ENCODE measurements around the gene TRAF3IP1. TPM values are rescaled to one million over a fixed set of nuclear protein-coding genes. Genes with fewer than 3 reads are reported as not detected.

The TRAF3IP1 gene
- total RNA-seq, 1 donor = 7.6 TPM

DNA sequence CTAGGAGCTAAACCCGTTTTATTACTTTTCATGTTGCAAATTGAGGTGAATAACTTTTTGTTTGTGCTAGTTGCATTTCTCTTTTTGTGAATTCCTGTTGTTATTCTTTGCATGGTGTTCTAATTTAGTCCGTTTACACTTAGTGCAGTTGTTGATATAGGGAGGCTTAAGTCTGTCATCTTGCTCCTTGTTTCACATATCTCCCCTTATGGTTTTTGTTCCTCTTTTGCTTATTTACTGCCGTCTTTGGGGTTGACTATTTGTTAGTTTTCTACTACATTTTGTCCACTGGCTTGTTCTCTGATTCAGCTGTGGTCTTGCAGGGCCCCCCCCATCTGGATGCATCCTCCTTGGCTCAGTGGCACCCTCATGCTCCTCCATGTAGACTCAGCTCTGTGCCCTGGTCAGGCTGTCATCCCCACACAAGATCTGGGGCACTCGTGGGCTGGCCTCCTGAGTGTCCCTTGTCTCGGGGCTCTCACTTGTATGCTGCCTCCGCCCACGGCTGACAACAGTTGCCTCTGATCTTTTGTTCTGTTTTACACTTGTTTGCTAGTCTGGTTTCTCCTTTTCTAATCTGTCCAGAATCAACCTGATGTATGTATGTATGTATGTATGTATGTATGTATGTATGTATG, 63.5 kb downstream of the TRAF3IP1 start:
- DNase-seq (ENCODE audit: insufficient read length, low spot score, missing footprints) = no peak

DNA sequence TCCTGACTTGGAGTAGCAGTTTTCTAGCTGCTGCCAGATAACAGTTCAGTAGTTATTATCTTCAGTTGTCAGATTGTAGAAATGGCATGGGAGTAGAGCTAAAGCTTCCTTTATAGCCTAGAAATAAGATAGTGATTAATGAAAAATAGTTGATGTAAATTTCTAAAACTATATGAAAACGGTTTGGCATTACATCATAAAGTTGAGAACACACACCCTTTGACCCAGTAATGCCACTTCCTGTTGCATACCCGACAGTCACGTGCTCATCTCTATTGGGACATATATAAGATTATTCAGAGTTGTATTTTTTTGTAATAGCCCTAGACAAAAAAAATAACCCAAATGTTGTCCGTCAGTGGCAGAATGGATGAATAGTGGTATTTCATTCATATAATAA, 67.0 kb downstream of the TRAF3IP1 start:
- no peak overlapping the region for H2AFZ ChIP-seq (ENCODE audit: low read length)
- TF ChIP-seq, protein P1, sequence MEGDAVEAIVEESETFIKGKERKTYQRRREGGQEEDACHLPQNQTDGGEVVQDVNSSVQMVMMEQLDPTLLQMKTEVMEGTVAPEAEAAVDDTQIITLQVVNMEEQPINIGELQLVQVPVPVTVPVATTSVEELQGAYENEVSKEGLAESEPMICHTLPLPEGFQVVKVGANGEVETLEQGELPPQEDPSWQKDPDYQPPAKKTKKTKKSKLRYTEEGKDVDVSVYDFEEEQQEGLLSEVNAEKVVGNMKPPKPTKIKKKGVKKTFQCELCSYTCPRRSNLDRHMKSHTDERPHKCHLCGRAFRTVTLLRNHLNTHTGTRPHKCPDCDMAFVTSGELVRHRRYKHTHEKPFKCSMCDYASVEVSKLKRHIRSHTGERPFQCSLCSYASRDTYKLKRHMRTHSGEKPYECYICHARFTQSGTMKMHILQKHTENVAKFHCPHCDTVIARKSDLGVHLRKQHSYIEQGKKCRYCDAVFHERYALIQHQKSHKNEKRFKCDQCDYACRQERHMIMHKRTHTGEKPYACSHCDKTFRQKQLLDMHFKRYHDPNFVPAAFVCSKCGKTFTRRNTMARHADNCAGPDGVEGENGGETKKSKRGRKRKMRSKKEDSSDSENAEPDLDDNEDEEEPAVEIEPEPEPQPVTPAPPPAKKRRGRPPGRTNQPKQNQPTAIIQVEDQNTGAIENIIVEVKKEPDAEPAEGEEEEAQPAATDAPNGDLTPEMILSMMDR (IDR thresholded peaks at IDR 0.05; ENCODE audit: extremely low read depth, low read depth, low read length) = no peak
- peaks cover 4% of the 10 kb centered on the region for H3K4me1 ChIP-seq (ENCODE audit: insufficient read depth, low read length)
- no peaks in the 10 kb centered on the region for H4K20me1 ChIP-seq (ENCODE audit: insufficient read depth, low read length)
- H3K4me2 ChIP-seq (ENCODE audit: insufficient read depth, low read length) = no peak overlapping the region
- H3K27me3 ChIP-seq (ENCODE audit: insufficient read depth, low read length) = no peaks in the 10 kb centered on the region
- no peaks in the 10 kb centered on the region for H3K79me2 ChIP-seq (ENCODE audit: insufficient read depth, low read length)
- H3K4me3 ChIP-seq (ENCODE audit: insufficient read depth, low read length) = no peak overlapping the region
- H3K9me3 ChIP-seq (ENCODE audit: low read depth, low read length) = no peaks in the 10 kb centered on the region
- no peak for DNase-seq (ENCODE audit: insufficient read length, low spot score, missing footprints)
- H3K36me3 ChIP-seq (ENCODE audit: insufficient read depth, low read length) = peaks cover 6% of the 10 kb centered on the region
- H3K27ac ChIP-seq (ENCODE audit: low read depth, low read length) = peak overlapping the region; percentile 34

More for the DNA sequence above, 63.5 kb downstream of the TRAF3IP1 start:
- Histone ChIP-seq H3K9me3 (ENCODE audit: low read depth, low read length) (no peaks in the 10 kb centered on the region), H3K4me2 (ENCODE audit: insufficient read depth, low read length) (no peak overlapping the region), H2AFZ (ENCODE audit: low read length) (no peak overlapping the region), H3K27ac (ENCODE audit: low read depth, low read length) (no peak overlapping the region), H3K4me1 (ENCODE audit: insufficient read depth, low read length) (peaks cover 37% of the 10 kb centered on the region), H3K79me2 (ENCODE audit: insufficient read depth, low read length) (peaks cover 4% of the 10 kb centered on the region), H3K4me3 (ENCODE audit: insufficient read depth, low read length) (no peak overlapping the region), H3K27me3 (ENCODE audit: insufficient read depth, low read length) (no peaks in the 10 kb centered on the region), H3K36me3 (ENCODE audit: insufficient read depth, low read length) (peaks cover 3% of the 10 kb centered on the region), H4K20me1 (ENCODE audit: insufficient read depth, low read length) (no peaks in the 10 kb centered on the region)
- TF ChIP-seq, protein P1 (IDR thresholded peaks at IDR 0.05; ENCODE audit: extremely low read depth, low read depth, low read length) = no peak

DNA sequence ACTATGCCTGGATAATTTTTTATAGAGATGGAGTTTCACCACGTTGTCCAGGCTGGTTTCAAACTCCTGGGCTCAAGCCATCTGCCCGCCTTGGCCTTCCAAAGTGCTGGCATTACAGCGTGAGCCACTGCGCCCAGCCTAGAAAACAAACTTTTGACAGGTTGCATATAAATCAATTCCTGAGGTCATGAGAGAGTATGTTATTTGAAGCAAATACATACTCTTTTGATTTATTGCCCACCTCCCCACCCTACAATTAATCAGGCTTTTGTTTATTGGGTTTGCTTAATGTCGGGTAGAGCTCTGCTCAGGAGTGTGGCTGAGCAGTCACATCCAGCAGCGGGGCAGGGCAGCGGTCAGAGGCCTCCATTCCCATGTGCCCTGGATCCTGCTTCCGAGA, 68.5 kb downstream of the TRAF3IP1 start:
- Histone ChIP-seq H3K27ac (ENCODE audit: low read depth, low read length) (no peak overlapping the region), H3K4me2 (ENCODE audit: insufficient read depth, low read length) (no peak overlapping the region), H4K20me1 (ENCODE audit: insufficient read depth, low read length) (no peaks in the 10 kb centered on the region), H3K36me3 (ENCODE audit: insufficient read depth, low read length) (peaks cover 6% of the 10 kb centered on the region), H3K4me1 (ENCODE audit: insufficient read depth, low read length) (peaks cover 4% of the 10 kb centered on the region), H3K27me3 (ENCODE audit: insufficient read depth, low read length) (no peaks in the 10 kb centered on the region), H3K79me2 (ENCODE audit: insufficient read depth, low read length) (no peaks in the 10 kb centered on the region), H3K4me3 (ENCODE audit: insufficient read depth, low read length) (no peak overlapping the region), H3K9me3 (ENCODE audit: low read depth, low read length) (no peaks in the 10 kb centered on the region), H2AFZ (ENCODE audit: low read length) (no peak overlapping the region)
- DNase-seq (ENCODE audit: insufficient read length, low spot score, missing footprints) = no peak
- TF ChIP-seq, protein P1 (IDR thresholded peaks at IDR 0.05; ENCODE audit: extremely low read depth, low read depth, low read length) = no peak

DNA sequence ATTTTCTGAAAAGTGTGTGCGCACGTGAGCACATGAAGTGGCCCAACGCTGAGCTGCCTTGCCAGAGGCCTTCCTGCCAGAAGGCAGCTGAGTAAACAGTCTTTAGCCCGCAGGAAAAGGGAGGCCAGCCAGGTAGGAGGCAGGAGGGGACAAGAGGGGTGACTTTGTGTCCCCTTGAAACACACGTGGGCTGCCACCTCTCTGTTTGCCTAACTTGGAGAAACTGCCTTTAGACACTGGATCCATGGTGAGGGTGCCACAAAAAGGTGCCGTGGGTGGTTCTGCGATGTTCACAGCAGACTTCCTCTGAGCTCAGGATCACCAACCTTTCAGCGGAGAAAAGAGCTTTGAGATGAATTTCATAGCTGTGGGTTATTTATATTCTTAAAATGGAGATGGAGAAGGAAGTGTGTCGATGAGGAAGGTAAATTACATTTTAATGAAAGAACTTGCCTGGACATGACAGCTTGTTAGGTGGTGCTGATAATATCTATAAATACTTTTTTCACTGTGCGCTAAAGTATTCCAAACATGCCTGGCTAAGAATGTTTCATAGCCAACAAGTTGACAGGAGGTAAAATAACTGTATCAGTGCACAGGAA, 69.8 kb downstream of the TRAF3IP1 start:
- Histone ChIP-seq H3K4me3 (ENCODE audit: insufficient read depth, low read length) (no peak overlapping the region), H3K4me1 (ENCODE audit: insufficient read depth, low read length) (peaks cover 4% of the 10 kb centered on the region), H3K4me2 (ENCODE audit: insufficient read depth, low read length) (no peak overlapping the region), H3K27me3 (ENCODE audit: insufficient read depth, low read length) (no peaks in the 10 kb centered on the region), H2AFZ (ENCODE audit: low read length) (no peak overlapping the region), H3K9me3 (ENCODE audit: low read depth, low read length) (no peaks in the 10 kb centered on the region), H3K36me3 (ENCODE audit: insufficient read depth, low read length) (peaks cover 6% of the 10 kb centered on the region), H4K20me1 (ENCODE audit: insufficient read depth, low read length) (no peaks in the 10 kb centered on the region), H3K27ac (ENCODE audit: low read depth, low read length) (no peak overlapping the region), H3K79me2 (ENCODE audit: insufficient read depth, low read length) (no peaks in the 10 kb centered on the region)
- TF ChIP-seq, protein P1 (IDR thresholded peaks at IDR 0.05; ENCODE audit: extremely low read depth, low read depth, low read length) = no peak
- DNase-seq (ENCODE audit: insufficient read length, low spot score, missing footprints) = no peak
